SW480 (cell line): ENCODE measurements around the gene SPATA24.
"Not testable (repeated sequence)": the region's sequence is repeated elsewhere in the genome, so short reads cannot be mapped to it uniquely, and the experiment has no call there.

Experiments used
- DNase-seq: peaks from one replicate; pipeline ENCODE4 v3.0.0-alpha.2; 2016; ENCODE audit warnings: low spot score

SPATA24 gene

GRCh38 chr5:139403787-139404483 is at the start of gene SPATA24:
SPATA24 (minus strand) TSS chr5:139404089; CDS start chr5:139404060, 29 bp downstream.
- DNase-seq = peak; percentile 97

- DNase-seq = no peak
These were observed 48.2 kb upstream of the SPATA24 start for GRCh38 chr5:139451878-139452660.

GRCh38 chr5:139451176-139451575 is 47.3 kb upstream of the SPATA24 start:
- no peak for DNase-seq

- no peak for DNase-seq
These were observed 43.3 kb upstream of the SPATA24 start for GRCh38 chr5:139446956-139447779.

GRCh38 chr5:139445325-139446170 is 41.7 kb upstream of the SPATA24 start:
- no peak for DNase-seq

- peak; percentile 43 for DNase-seq
These were observed 40.1 kb upstream of the SPATA24 start for GRCh38 chr5:139443831-139444453.

- not testable (repeated sequence) for DNase-seq
These were observed 36.5 kb upstream of the SPATA24 start for GRCh38 chr5:139440416-139440815.

GRCh38 chr5:139439013-139439903 is 35.4 kb upstream of the SPATA24 start, which contains the start of gene DNAJC18:
DNAJC18 (minus strand) TSS chr5:139439525; CDS start chr5:139439445, 80 bp downstream.
- DNase-seq = peak; percentile 92

GRCh38 chr5:139438707-139439012 is 34.8 kb upstream of the SPATA24 start:
- no peak for DNase-seq

GRCh38 chr5:139435676-139436075 is 31.8 kb upstream of the SPATA24 start:
- DNase-seq = no peak

GRCh38 chr5:139431706-139432105 is 27.8 kb upstream of the SPATA24 start:
- DNase-seq = no peak

GRCh38 chr5:139430015-139430414 is 26.1 kb upstream of the SPATA24 start:
- no peak for DNase-seq

- no peak for DNase-seq
These were observed 22.5 kb upstream of the SPATA24 start for GRCh38 chr5:139426203-139426885.

- DNase-seq = no peak
These were observed 21.6 kb upstream of the SPATA24 start for GRCh38 chr5:139425497-139425896.

- DNase-seq = peak; percentile 74
These were observed 18.5 kb upstream of the SPATA24 start for GRCh38 chr5:139422307-139422893.

GRCh38 chr5:139419226-139420192 is 15.6 kb upstream of the SPATA24 start:
- DNase-seq = no peak

- no peak for DNase-seq
These were observed 14.9 kb upstream of the SPATA24 start for GRCh38 chr5:139418793-139419192.

- DNase-seq = no peak
These were observed 13.3 kb upstream of the SPATA24 start for GRCh38 chr5:139417214-139417613.
